ENCODE measurements around the gene IL1RL2.

The IL1RL2 gene

DNA sequence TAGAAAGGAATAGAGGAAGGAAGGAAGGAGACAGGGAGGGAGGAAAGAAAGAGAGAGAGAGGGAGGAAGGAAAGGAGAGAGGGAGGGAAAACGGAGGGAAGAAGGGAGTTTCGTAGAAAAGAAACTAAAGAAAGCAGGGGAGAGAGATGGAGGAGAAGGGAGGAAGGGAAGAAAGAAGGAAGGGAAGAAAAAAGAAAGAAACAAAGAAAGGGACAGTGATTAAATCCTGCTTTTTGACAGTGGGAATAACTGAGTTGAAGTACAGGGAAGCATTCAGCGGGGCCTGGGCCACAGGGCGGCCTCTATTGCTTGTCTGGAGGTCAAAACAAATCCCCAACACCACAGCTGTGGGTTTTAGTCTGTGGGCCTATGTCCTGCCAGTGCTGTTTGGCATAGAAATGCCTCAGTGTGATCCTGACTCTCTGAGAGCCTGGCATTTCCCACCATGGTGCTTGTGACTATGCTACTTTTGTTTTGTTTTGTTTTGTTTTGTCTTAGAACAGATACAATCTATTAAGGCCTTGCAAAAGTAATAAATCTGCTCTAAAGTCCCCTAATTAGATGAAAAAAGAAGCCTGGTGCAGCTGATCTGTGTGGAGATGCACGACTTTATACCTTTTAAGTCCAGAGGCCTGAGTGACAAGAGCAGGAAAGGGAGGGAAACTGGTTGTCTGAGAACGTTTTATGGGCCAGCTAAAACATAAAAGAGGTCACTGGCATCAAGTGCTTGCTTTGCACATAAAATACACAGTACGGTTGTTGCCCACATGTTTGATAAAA, 40.0 kb downstream of the IL1RL2 start:
- no peak for DNase-seq (ENCODE audit: low spot score)
- ChIA-PET POLR2A (ENCODE audit: low non-redundant PET) (no interaction called here), CTCF (interaction anchor here (0.6 to 0.8 kb wide), 2 partner anchors 15 to 218 kb away, joined by 3 read pairs; no protein-coding TSS in a partner anchor)
- peak overlapping the region; percentile 88 for H3K27ac ChIP-seq
- TF ChIP-seq, protein P1, sequence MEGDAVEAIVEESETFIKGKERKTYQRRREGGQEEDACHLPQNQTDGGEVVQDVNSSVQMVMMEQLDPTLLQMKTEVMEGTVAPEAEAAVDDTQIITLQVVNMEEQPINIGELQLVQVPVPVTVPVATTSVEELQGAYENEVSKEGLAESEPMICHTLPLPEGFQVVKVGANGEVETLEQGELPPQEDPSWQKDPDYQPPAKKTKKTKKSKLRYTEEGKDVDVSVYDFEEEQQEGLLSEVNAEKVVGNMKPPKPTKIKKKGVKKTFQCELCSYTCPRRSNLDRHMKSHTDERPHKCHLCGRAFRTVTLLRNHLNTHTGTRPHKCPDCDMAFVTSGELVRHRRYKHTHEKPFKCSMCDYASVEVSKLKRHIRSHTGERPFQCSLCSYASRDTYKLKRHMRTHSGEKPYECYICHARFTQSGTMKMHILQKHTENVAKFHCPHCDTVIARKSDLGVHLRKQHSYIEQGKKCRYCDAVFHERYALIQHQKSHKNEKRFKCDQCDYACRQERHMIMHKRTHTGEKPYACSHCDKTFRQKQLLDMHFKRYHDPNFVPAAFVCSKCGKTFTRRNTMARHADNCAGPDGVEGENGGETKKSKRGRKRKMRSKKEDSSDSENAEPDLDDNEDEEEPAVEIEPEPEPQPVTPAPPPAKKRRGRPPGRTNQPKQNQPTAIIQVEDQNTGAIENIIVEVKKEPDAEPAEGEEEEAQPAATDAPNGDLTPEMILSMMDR (conservative IDR thresholded peaks at IDR 0.05; ENCODE audit: low read depth): no peak

DNA sequence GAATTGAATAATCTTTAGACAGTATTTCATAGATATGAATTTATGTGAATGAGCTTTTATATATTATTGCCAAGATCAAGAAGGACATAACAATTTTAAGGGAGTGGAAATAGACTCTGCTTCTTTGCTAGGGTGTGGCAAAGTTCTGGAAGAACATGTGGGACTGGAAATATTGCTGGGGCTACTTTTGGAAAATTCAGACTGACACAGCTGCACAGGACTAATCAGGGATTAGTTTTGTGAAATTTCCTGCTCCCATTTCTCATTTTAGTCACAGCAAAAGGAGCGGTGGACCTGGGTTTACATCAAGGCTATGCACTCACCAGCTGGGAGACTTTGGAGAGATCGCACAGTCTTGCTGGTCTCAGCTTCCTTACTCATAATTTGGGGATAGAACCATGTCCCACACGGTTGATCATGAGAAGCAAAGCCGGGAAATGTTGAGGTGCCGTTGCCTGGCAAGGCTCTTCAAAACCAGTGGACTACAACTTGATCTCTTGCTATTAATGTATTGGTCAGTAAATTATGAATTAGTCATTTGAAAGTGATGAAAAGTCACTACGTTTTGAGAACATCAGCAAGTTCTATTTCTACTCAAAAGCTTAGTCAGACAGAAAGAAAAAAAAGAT, 42.4 kb downstream of the IL1RL2 start:
- ChIA-PET POLR2A (ENCODE audit: low non-redundant PET) (no interaction called here), CTCF (interaction anchor here (0.9 to 1.1 kb wide), 2 partner anchors 63 to 222 kb away, joined by 3 to 4 read pairs; no protein-coding TSS in a partner anchor)
- TF ChIP-seq, protein P1 (conservative IDR thresholded peaks at IDR 0.05; ENCODE audit: low read depth): no peak
- H3K27ac ChIP-seq: no peak overlapping the region
- no peak for DNase-seq (ENCODE audit: low spot score)

DNA sequence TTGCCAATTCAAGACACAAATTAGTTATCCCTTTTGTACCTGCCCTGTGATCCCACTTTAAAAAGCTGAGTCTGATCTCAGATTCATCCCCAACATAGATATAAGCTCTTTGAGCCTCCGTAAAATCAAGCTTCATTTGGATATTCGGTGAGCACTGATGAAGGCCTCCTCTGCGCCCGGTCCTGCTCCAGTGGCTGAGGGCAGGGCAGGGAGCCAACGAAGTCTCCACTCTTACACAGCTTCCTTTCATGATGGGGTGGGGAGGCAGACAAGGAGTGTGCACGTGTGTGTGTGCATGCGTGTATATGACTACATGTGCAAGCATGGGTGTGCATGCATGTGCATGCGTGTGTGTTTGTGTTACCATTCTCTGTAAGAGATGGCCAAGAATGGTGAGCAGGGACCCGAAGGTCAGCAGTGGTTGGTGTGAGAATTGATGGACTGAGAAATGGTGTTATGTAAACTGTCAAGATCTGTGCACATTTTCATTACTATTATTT, 43.6 kb downstream of the IL1RL2 start:
- TF ChIP-seq, protein P1 (conservative IDR thresholded peaks at IDR 0.05; ENCODE audit: low read depth): no peak
- ChIA-PET POLR2A (ENCODE audit: low non-redundant PET) (no interaction called here), CTCF (no interaction called here)
- no peak overlapping the region for H3K27ac ChIP-seq
- no peak for DNase-seq (ENCODE audit: low spot score)

GRCh38 chr2:102233132-102233884, 46.5 kb downstream of the IL1RL2 start:
- TF ChIP-seq, protein P1 (conservative IDR thresholded peaks at IDR 0.05; ENCODE audit: low read depth): no peak
- H3K27ac ChIP-seq: no peak overlapping the region
- DNase-seq (ENCODE audit: low spot score): no peak
- ChIA-PET POLR2A (ENCODE audit: low non-redundant PET) (no interaction called here), CTCF (interaction anchor here (0.6 to 1.3 kb wide), 2 partner anchors 213 to 514 kb away, joined by 3 to 4 read pairs; no protein-coding TSS in a partner anchor)

- H3K27ac ChIP-seq: no peak overlapping the region
- DNase-seq (ENCODE audit: low spot score): no peak
- ChIA-PET POLR2A (ENCODE audit: low non-redundant PET) (interaction anchor here (0.6 kb wide), 1 partner anchor 54 kb away, joined by 3 read pairs; no protein-coding TSS in a partner anchor), CTCF (interaction anchor here (1.1 kb wide), 1 partner anchor 69 kb away, joined by 4 read pairs; no protein-coding TSS in a partner anchor)
- TF ChIP-seq, protein P1 (conservative IDR thresholded peaks at IDR 0.05; ENCODE audit: low read depth): no peak
Observed at GRCh38 chr2:102235042-102235473, 48.2 kb downstream of the IL1RL2 start.

- no peak overlapping the region for H3K27ac ChIP-seq
- TF ChIP-seq, protein P1 (conservative IDR thresholded peaks at IDR 0.05; ENCODE audit: low read depth): no peak
- no peak for DNase-seq (ENCODE audit: low spot score)
- POLR2A ChIA-PET (ENCODE audit: low non-redundant PET): interaction anchor here (0.6 kb wide), 1 partner anchor 54 kb away, joined by 3 read pairs; no protein-coding TSS in a partner anchor
- CTCF ChIA-PET: interaction anchor here (0.7 to 0.9 kb wide), 2 partner anchors 208 to 300 kb away, joined by 3 to 5 read pairs; no protein-coding TSS in a partner anchor
Observed at GRCh38 chr2:102235491-102235890, 48.7 kb downstream of the IL1RL2 start.
